ENCODE results near the gene NFATC2. TPM values are rescaled to one million over a fixed set of nuclear protein-coding genes. Genes with fewer than 3 reads are reported as not detected.

NFATC2 gene
- total RNA-seq, 1 donor from 2014 or later = 1.9 TPM

- no peak for DNase-seq (ENCODE audit: low read depth, low spot score)
- Mint-ChIP-seq H3K4me3 (no peak overlapping the region), H3K27me3 (ENCODE audit: low read depth) (peaks cover 14% of the 10 kb centered on the region), H3K4me1 (peaks cover 23% of the 10 kb centered on the region), H3K9me3 (no peaks in the 10 kb centered on the region), H3K36me3 (ENCODE audit: low read depth) (no peaks in the 10 kb centered on the region), H3K27ac (ENCODE audit: unreplicated experiment) (no peak overlapping the region)
- TF ChIP-seq CTCF (conservative IDR thresholded peaks at IDR 0.05) = no peak
These were observed 6.1 kb downstream of the NFATC2 start for GRCh38 chr20:51536116-51537069.

GRCh38 chr20:51535674-51536073 is 6.8 kb downstream of the NFATC2 start:
- Mint-ChIP-seq H3K27me3 (ENCODE audit: low read depth) (peaks cover 8% of the 10 kb centered on the region), H3K4me1 (peaks cover 22% of the 10 kb centered on the region), H3K36me3 (ENCODE audit: low read depth) (no peaks in the 10 kb centered on the region), H3K9me3 (no peaks in the 10 kb centered on the region), H3K27ac (ENCODE audit: unreplicated experiment) (no peak overlapping the region), H3K4me3 (no peak overlapping the region)
- no peak for DNase-seq (ENCODE audit: low read depth, low spot score)
- TF ChIP-seq CTCF (conservative IDR thresholded peaks at IDR 0.05) = no peak

DNA sequence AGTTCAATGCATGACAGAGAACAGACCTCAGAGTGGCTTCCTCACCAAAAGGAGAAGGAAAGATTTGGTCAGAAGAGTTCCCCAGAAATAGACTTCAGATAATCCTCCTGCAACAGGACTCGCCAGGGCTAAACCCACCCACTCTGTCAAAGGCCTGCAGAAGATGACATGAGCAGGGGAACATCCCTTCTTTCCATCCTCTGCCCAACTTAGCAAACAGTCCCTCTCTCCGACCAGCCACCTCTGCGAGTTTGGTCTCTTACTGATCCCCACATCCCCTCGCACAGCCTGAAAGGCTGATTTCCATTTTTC is 7.5 kb downstream of the NFATC2 start:
- no peak overlapping the region for H3K27ac Mint-ChIP-seq (ENCODE audit: unreplicated experiment)
- no peak overlapping the region for H3K4me3 Mint-ChIP-seq
- DNase-seq (ENCODE audit: low read depth, low spot score) = no peak
- no peaks in the 10 kb centered on the region for H3K9me3 Mint-ChIP-seq
- peaks cover 22% of the 10 kb centered on the region for H3K4me1 Mint-ChIP-seq
- no peak for TF ChIP-seq CTCF (conservative IDR thresholded peaks at IDR 0.05)
- H3K36me3 Mint-ChIP-seq (ENCODE audit: low read depth) = no peaks in the 10 kb centered on the region
- H3K27me3 Mint-ChIP-seq (ENCODE audit: low read depth) = peaks cover 4% of the 10 kb centered on the region

DNA sequence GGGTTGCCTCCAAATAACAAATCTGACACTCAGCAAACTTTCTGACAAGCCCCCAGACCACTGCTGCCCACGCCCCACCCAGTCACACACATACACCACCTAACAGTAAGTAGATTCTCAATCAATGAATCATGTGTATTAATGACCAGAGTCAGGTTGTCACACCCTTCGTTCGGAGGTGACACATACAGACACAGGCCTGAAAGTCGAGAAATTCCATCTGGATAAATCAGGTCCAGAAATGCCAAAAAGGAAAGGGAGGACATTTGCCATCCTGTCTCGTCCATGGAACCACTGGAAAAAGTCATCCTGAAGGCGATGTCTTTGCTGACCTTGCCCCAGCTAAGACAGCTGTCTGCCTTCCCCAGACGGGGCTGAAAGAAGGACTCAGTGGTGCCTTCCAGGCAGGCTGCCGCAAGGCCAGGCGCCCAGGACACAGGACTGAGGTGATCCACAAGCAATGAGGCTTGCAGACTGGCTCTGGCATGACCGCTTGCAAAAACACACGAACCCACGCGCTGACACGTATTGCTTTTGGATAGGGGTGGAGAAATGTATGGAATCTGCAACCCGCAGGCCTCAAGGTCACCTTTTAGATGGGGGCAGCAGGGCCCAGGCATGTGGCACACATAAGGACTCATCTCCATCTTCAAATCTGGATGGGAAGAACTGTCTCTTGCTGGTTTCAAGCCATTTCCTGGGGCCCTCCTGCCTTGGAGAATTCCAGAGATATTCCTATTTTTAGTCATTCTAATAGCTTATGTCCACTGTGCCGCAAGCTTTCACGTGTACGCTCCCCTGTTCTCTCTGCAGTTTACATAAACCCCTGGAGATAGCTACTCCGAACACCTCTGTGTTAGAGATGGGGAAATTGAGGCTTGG is 9.0 kb downstream of the NFATC2 start:
- Mint-ChIP-seq H3K4me3 (no peak overlapping the region), H3K9me3 (no peaks in the 10 kb centered on the region), H3K4me1 (peaks cover 27% of the 10 kb centered on the region), H3K27me3 (ENCODE audit: low read depth) (no peaks in the 10 kb centered on the region), H3K27ac (ENCODE audit: unreplicated experiment) (peak overlapping the region; percentile 5), H3K36me3 (ENCODE audit: low read depth) (no peaks in the 10 kb centered on the region)
- no peak for DNase-seq (ENCODE audit: low read depth, low spot score)
- TF ChIP-seq CTCF (conservative IDR thresholded peaks at IDR 0.05) = no peak

DNA sequence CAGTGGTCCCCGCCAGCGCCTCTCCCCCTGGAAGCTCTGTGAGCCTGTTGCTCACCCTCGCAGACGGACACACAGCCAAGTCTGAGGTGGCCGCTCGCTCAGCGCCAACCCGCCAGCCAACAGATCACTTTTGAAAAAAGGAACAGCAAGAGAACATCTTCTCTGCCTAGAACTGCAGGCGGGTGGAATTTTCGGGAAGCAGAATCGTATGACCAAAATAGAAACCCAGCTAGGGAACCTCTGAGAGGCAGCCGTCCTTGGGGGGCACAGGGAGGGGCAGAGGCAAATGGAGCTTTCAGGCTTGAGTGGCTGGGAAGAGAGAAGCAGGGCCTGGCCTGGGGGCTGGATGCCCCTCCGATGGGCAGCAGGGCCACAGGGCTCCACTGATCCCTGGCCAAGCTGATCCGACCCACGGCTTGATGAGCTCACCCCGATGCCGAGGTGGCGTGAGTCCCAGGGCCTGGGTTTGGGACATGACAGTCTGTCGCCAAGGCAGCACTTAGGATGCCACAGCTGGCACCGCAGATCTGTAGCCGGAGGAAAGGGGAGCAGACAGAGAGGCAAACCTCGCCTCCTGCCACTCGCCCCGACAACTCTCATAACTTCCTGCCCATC is 9.8 kb downstream of the NFATC2 start:
- Mint-ChIP-seq H3K4me1 (peaks cover 27% of the 10 kb centered on the region), H3K4me3 (no peak overlapping the region), H3K27me3 (ENCODE audit: low read depth) (no peaks in the 10 kb centered on the region), H3K27ac (ENCODE audit: unreplicated experiment) (no peak overlapping the region), H3K9me3 (no peaks in the 10 kb centered on the region), H3K36me3 (ENCODE audit: low read depth) (no peaks in the 10 kb centered on the region)
- TF ChIP-seq CTCF (conservative IDR thresholded peaks at IDR 0.05) = no peak
- DNase-seq (ENCODE audit: low read depth, low spot score) = no peak
